ENCODE data around the gene NT5E. TPM values are rescaled to one million over a fixed set of nuclear protein-coding genes. Genes with fewer than 3 reads are reported as not detected.

The NT5E gene
- total RNA-seq, 2 experiments from 2014 or later = 12.9 to 14.2 TPM

Other genes with a start within 250 kb of the NT5E start
- gene SNX14, start 143.8 kb downstream of the NT5E start, total RNA-seq = 10 to 100 TPM; 55.6 to 55.9 TPM
- 100 to 1,000 TPM; 247 to 255 TPM for gene SYNCRIP, start 192.8 kb downstream of the NT5E start, total RNA-seq